Activated T-cell treated with anti-CD3 and anti-CD28 coated beads for 48 hours (primary cell): ENCODE data around the gene EID1.
"Not testable (repeated sequence)": the region's sequence is repeated elsewhere in the genome, so short reads cannot be mapped to it uniquely, and the experiment has no call there.

Experiments used
- DNase-seq: peaks from one replicate; pipeline ENCODE4 v3.0.0-alpha.2; 2020; ENCODE audit warnings: low read depth

The EID1 gene

GRCh38 chr15:48877630-48878595 is at the start of gene EID1:
Gene EID1 (plus strand): TSS chr15:48878134. CDS start chr15:48878177, 43 bp downstream.
- DNase-seq: peak; percentile 93

- no peak for DNase-seq
Measured at GRCh38 chr15:48828471-48828870, 49.5 kb upstream of the EID1 start.

GRCh38 chr15:48828906-48829305 is 49.0 kb upstream of the EID1 start:
- DNase-seq: no peak

DNA sequence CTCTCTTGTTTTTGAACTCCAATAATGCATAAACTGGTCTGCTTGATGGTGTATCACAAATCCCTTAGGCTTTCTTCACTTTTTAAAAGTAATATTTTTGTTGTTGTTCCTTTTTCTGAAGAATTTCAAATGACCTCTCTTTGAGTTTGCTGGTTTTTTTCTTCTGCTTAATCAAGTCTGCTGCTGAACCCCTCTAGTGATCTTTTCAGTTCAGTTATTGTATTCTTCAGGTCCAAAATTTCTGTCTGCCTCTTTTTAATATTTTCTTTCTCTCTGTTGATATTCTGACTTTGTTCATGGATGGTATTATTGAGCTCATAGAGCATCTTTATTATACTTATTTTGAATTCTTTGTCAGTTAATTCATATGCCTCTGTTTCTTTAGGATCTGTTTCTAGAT is 45.3 kb upstream of the EID1 start:
- DNase-seq: no peak

DNA sequence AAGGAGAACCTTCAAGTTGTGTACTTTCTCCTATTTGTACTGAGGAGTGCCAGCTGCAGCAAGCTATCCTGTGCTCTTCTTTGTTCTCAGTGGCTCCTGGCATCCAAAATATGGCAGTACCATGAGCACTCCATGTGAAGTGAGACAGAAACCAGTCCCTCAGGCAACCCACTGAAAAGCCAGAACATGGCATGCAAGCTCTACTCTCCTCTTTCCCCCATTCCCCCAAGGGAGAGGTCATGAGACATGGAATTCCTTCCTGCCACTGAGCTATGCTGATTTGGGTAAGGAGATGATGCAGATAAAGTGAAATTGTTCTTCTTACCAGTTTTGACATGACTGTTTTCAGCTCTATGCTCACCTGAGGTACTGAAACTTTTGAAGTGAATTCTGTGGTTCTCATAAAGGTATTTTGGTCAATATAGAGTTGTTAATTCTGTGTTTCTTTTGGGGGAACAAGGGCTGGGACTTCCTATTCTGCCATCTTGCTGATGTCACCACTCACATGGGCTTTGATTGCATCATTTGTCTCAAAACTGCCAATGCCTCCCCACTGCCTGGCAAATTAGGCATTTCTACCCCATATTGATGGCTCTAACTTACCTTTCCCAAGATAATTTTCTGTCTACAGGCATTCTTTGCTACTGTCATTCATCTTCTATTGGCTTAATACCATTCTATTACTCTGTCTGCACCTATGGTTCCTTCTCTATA is 44.3 kb upstream of the EID1 start:
- DNase-seq: no peak

GRCh38 chr15:48834756-48835155 is 43.2 kb upstream of the EID1 start:
- DNase-seq: no peak

DNA sequence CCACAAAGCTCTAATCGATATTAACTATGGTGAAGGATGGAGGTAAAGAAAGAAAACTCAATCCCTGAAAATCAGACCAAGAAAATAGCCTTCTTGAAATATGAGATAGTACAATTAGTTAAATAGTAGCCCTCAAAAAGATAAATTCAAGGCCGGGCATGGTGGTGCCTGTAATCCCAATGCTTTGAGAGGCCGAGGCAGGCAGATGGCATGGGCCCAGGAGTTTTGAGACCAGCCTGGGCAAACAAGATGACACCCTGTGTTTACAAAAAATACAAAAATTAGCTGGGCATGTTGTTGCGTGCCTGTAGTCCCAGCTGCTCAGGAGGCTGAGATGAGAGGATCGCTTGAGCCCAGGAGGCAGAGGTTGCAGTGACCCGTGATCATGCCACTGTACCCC is 35.4 kb upstream of the EID1 start:
- DNase-seq: no peak

- DNase-seq: no peak
Measured at GRCh38 chr15:48845123-48845522, 32.8 kb upstream of the EID1 start.

DNA sequence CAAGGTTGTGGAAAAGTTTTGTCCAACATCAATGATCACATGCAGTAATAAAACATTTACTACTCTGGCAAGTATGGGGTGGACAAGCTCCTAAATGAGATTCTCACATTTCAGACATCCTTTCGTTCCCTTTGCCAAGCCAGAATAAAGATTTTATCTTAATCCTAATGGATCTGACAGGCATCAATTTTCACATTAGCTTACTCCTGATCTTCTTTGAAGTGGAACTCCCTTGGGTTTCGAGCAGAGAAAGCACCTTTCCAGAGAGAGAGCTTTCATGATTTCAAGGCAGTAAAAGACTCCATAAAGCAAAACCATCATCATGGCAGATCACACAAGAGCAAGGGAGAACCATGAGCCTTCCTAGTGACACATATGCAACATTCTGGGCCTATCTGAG is 27.3 kb upstream of the EID1 start:
- DNase-seq: no peak

GRCh38 chr15:48851956-48852355 is 26.0 kb upstream of the EID1 start:
- no peak for DNase-seq

GRCh38 chr15:48854434-48854833 is 23.5 kb upstream of the EID1 start:
- DNase-seq: not testable (repeated sequence)

DNA sequence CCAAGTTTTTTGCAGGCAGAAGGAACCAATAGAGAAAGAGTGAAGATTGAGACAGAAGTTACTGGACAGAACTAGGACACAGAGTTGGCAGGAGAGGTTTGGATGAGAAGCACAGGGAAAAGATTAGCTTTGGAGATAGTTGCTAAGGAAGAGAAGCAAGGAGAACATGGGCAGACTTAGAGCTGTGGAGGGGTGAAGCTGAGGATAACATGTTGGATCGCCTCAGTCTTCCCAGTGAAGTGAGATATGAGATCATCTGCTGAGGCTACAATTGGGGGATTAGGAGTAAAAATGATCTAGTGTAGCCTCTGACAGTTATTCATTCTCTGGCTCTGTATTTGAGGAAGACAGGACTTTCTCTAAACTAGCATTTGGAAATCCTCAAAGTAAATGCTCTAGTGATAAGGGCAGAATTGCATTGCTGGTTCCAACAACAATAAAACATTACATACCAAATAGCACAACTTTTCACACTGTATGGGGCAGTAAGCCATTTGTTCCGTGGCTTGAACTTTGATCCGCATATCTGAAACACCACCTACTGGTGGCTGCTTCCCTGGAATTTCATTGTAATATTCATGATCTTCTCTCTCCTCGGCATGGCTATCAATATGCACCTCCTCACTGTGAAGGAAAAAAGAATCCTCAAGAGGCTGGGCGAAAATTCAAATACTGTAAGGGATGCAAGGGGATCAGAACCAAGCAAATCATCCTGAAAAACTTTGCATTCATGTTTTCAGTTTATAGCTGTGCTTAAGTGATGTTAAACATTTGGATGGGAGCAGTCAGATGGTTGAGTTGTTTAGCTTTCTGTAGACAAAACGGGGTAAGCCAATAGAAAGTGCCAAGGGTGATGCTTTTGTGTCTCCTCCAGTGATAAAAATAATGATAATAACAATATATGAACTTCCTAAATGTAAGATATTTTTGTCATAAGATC is 22.2 kb upstream of the EID1 start:
- no peak for DNase-seq

- no peak for DNase-seq
Measured at GRCh38 chr15:48856942-48857341, 21.0 kb upstream of the EID1 start.

DNA sequence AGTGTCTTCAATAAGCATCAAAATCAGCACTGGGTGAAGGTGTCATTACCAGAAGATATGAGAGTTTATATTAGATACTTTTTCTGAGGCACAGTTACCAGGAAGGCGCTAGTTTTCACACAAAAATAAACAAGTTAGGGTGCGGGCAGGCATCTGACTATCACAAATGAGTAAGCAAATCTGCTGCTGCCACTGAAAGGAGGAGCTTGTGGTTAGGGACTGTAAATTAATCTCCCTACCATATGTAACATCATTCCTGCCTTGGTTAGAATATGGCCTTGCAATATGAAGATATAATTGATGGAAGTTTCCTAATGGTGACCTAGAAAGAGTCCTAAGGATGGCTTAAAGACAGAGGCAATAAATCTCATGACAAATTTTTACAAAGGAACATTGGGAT is 19.5 kb upstream of the EID1 start:
- no peak for DNase-seq

- DNase-seq: no peak
Measured at GRCh38 chr15:48859426-48859825, 18.5 kb upstream of the EID1 start.

GRCh38 chr15:48861813-48862431 is 16.0 kb upstream of the EID1 start:
- DNase-seq: no peak

GRCh38 chr15:48862705-48863104 is 15.2 kb upstream of the EID1 start:
- DNase-seq: no peak

DNA sequence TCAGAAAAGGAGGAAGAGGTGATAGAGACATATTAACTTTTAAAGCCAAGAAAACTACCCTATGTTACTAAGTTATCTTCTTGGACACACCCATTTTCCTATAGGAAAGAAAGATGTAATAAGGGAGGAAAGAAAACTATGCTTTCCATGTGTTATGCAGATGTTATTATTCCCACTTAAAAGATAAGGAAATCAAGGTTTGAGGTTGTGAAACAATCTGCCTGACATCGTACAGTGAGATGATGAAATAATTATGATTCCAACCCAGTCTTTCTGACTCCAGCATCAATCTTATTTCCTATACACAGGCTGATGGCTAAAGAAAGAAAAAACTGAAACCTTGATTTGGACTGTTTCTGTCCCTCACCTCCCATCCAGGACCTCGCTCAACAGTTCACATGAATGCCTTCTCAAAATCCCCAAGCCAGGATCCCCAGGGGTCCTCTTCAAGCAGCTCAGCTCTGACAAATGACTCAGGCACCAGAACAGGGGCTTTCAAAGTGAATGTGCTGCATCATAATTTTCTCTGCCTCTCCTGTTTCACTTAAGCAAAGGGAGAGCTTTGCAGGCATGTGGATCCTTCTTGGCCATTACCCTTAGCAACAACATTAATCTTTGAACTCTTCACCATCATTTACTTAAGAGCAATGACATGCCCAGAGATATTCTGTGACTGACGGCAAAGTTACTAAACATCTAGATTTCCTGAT is 12.4 kb upstream of the EID1 start:
- DNase-seq: no peak

DNA sequence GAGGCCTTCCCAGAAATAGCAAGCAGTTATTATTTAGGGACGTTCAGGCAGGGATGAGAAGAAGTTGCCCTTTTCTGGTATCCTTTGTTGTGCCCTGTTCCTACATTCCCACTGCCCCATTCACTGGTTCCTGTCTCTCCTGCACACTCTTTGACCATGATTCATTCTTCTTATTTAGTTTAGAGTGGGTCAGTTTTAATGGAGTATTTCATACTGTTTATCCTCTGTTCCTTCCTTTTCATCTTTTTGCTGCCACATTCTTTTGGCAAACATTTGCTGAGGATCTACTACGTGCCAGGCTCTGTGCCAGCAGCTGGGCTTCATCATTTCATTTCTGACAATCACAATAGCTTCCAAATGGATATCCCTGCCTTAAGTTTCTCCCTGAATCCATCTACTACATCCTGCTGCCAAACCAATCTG is 11.8 kb upstream of the EID1 start:
- no peak for DNase-seq

GRCh38 chr15:48868023-48868422 is 9.9 kb upstream of the EID1 start:
- no peak for DNase-seq

DNA sequence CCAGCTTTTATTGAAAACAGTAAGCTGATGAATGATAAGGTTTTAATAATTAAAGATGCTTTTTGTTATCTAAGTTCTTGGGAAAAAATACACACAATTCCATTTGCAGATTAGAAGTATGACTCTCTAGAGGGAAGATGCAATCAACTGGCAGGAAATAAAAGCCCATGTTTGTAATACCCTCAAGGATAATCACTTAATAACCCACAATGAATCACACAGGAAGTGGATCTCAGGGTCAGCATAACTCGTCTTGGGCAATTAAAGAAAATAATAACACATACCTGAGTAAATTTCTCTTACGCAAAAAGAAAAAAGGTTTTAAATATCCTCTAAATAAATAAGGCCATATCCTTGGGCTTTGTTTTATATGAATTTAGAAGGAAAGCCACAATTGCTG is 9.4 kb upstream of the EID1 start:
- DNase-seq: no peak
